ES-I3 (cell line): ENCODE results near the gene CEBPA.
"Not testable (repeated sequence)": the region's sequence is repeated elsewhere in the genome, so short reads cannot be mapped to it uniquely, and the experiment has no call there.

Source experiments
- H3K36me3 ChIP-seq: 2 replicates; pipeline ENCODE4 v1.6.1; 2013; ENCODE audit warnings: mild to moderate bottlenecking, low read length, control low read depth, moderate library complexity; ENCODE audit not compliant: insufficient read depth
- H3K4me1 ChIP-seq: 2 replicates; pipeline ENCODE4 v1.6.1; 2013; ENCODE audit warnings: mild to moderate bottlenecking, control low read depth, low read length; ENCODE audit not compliant: insufficient read depth
- H3K9ac ChIP-seq: 2 replicates; pipeline ENCODE4 v1.6.1; 2013; ENCODE audit warnings: low read depth, mild to moderate bottlenecking, low read length, moderate library complexity
- H3K9me3 ChIP-seq: 2 replicates; pipeline ENCODE4 v1.6.1; 2013; ENCODE audit warnings: mild to moderate bottlenecking, low read length, moderate library complexity; ENCODE audit not compliant: control insufficient read depth, insufficient read depth

Gene CEBPA

GRCh38 chr19:33335446-33335845, 33.1 kb upstream of the CEBPA start:
- no peaks in the 10 kb centered on the region for H3K36me3 ChIP-seq
- no peaks in the 10 kb centered on the region for H3K4me1 ChIP-seq
- H3K9ac ChIP-seq, result no peak overlapping the region
- H3K9me3 ChIP-seq, result no peaks in the 10 kb centered on the region

GRCh38 chr19:33334271-33334670, 31.9 kb upstream of the CEBPA start:
- no peaks in the 10 kb centered on the region for H3K36me3 ChIP-seq
- no peak overlapping the region for H3K9ac ChIP-seq
- no peaks in the 10 kb centered on the region for H3K4me1 ChIP-seq
- H3K9me3 ChIP-seq, result no peaks in the 10 kb centered on the region

- H3K4me1 ChIP-seq, result no peaks in the 10 kb centered on the region
- H3K9ac ChIP-seq, result no peak overlapping the region
- H3K9me3 ChIP-seq, result no peaks in the 10 kb centered on the region
- no peaks in the 10 kb centered on the region for H3K36me3 ChIP-seq
Measured at GRCh38 chr19:33333642-33334041, 31.3 kb upstream of the CEBPA start.

- Histone ChIP-seq H3K9me3 (no peaks in the 10 kb centered on the region), H3K9ac (no peak overlapping the region), H3K36me3 (no peaks in the 10 kb centered on the region), H3K4me1 (no peaks in the 10 kb centered on the region)
Measured at GRCh38 chr19:33333151-33333550, 30.8 kb upstream of the CEBPA start.

GRCh38 chr19:33332248-33332647, 29.9 kb upstream of the CEBPA start:
- no peaks in the 10 kb centered on the region for H3K9me3 ChIP-seq
- no peak overlapping the region for H3K9ac ChIP-seq
- H3K4me1 ChIP-seq, result no peaks in the 10 kb centered on the region
- H3K36me3 ChIP-seq, result no peaks in the 10 kb centered on the region

GRCh38 chr19:33329736-33330135, 27.4 kb upstream of the CEBPA start:
- Histone ChIP-seq H3K9ac (no peak overlapping the region), H3K36me3 (no peaks in the 10 kb centered on the region; the same call in 1 of the 2 replicates), H3K9me3 (peaks cover 4% of the 10 kb centered on the region; the same call in 1 of the 2 replicates), H3K4me1 (no peaks in the 10 kb centered on the region)

GRCh38 chr19:33329060-33329459, 26.7 kb upstream of the CEBPA start:
- Histone ChIP-seq H3K4me1 (no peaks in the 10 kb centered on the region), H3K9ac (no peak overlapping the region), H3K36me3 (no peaks in the 10 kb centered on the region; the same call in 1 of the 2 replicates), H3K9me3 (peaks cover 4% of the 10 kb centered on the region; the same call in 1 of the 2 replicates)

GRCh38 chr19:33325920-33326319, 23.6 kb upstream of the CEBPA start:
- peaks cover 6% of the 10 kb centered on the region; the same call in 1 of the 2 replicates for H3K9me3 ChIP-seq
- H3K9ac ChIP-seq, result no peak overlapping the region

GRCh38 chr19:33324628-33325027, 22.3 kb upstream of the CEBPA start:
- H3K9ac ChIP-seq, result no peak overlapping the region
- peaks cover 6% of the 10 kb centered on the region; the same call in 1 of the 2 replicates for H3K9me3 ChIP-seq
- H3K4me1 ChIP-seq, result no peaks in the 10 kb centered on the region
- H3K36me3 ChIP-seq, result no peaks in the 10 kb centered on the region; the same call in 1 of the 2 replicates

More at GRCh38 chr19:33325920-33326319, 23.6 kb upstream of the CEBPA start:
- H3K36me3 ChIP-seq, result no peaks in the 10 kb centered on the region; the same call in 1 of the 2 replicates
- H3K4me1 ChIP-seq, result no peaks in the 10 kb centered on the region

GRCh38 chr19:33323093-33323820, 20.9 kb upstream of the CEBPA start:
- Histone ChIP-seq H3K36me3 (no peaks in the 10 kb centered on the region; the same call in 1 of the 2 replicates), H3K4me1 (no peaks in the 10 kb centered on the region), H3K9me3 (peaks cover 6% of the 10 kb centered on the region; the same call in 1 of the 2 replicates), H3K9ac (no peak overlapping the region)

GRCh38 chr19:33320636-33321035, 18.3 kb upstream of the CEBPA start:
- no peaks in the 10 kb centered on the region for H3K4me1 ChIP-seq
- H3K9me3 ChIP-seq, result peaks cover 2% of the 10 kb centered on the region; the same call in 1 of the 2 replicates
- H3K36me3 ChIP-seq, result no peaks in the 10 kb centered on the region
- H3K9ac ChIP-seq, result no peak overlapping the region

GRCh38 chr19:33317991-33318390, 15.7 kb upstream of the CEBPA start:
- H3K9ac ChIP-seq, H3K9me3 ChIP-seq, H3K36me3 ChIP-seq, H3K4me1 ChIP-seq: not testable (repeated sequence)

- no peaks in the 10 kb centered on the region for H3K4me1 ChIP-seq
- H3K9ac ChIP-seq, result no peak overlapping the region
- H3K36me3 ChIP-seq, result no peaks in the 10 kb centered on the region
- H3K9me3 ChIP-seq, result no peaks in the 10 kb centered on the region
Measured at GRCh38 chr19:33317517-33317916, 15.2 kb upstream of the CEBPA start.

- Histone ChIP-seq H3K4me1 (no peaks in the 10 kb centered on the region), H3K36me3 (no peaks in the 10 kb centered on the region), H3K9me3 (no peaks in the 10 kb centered on the region), H3K9ac (no peak overlapping the region)
Measured at GRCh38 chr19:33316541-33317264, 14.4 kb upstream of the CEBPA start.

GRCh38 chr19:33312808-33313207, 10.5 kb upstream of the CEBPA start:
- not testable (repeated sequence) for H3K4me1 ChIP-seq, H3K36me3 ChIP-seq, H3K9me3 ChIP-seq, H3K9ac ChIP-seq
